ENCODE results near the gene ZNF391.
"Not testable (repeated sequence)": the region's sequence is repeated elsewhere in the genome, so short reads cannot be mapped to it uniquely, and the experiment has no call there.

Gene ZNF391

DNA sequence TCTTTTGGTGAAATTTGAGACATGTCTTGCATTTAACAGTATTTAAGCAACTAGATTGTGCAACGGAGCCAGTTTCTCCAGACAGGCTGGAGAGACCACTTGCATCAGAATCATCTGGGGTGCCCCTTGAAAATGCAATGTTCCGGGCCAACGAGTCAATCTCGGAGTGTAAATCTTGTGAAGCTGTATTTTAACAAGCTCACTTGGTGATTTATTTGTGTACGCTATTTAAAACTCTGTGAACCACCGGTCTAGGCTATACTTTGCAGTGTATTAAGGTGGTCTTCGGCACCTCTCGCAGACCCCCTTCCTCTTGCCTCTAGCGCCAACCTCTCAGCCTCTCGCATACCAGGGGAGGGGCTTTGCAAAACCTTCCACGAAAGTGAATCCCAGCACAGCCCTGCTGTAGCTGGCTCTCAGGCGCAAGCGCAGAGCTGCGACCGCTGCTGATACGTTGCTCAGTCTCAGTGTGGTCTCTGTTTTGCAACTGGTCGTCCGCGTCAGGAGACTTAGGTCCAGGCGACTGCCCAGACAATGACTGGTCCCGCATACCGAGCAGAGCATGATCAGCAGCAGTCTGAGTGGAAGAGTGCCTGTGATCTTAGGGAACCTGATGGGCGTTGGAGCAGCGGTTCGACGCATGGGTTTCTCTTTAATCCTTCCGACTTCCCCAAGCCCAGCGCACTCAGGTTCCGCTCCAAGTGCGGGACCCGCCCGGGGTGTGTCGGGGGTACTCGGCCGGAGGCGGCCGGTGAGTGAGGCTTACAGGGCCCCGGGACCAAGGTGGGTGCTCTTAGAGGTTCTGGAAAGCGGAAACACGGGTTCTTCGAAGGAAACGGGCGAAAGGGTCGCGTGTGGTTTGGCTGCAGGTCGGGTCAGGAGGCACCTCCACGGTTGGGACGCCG lies at the start of gene ZNF391:
Gene ZNF391 (plus strand): TSS at position 467 of the 905 bp plus-strand sequence. CDS start 11,612 bp downstream, outside the sequence.
- DNase-seq = peak; percentile 33

DNA sequence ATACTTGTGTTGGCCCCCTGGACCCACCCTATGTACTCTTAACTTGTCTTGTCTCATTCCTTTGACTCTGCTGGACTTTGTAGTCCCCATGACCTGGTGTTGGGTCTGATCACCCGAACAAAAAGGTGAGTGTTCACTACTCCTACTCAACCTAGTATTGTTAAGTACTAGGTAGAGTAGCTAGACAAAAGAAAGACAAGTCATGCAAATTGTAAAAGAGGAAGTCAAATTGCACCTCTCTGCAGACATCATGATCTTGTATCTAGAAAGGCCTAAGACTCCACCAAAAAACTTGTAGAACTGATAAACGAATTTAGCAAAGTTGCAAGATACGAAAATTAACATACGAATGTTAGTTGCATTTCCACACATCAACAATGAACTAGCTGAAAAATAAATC lies 35.7 kb upstream of the ZNF391 start:
- DNase-seq = no peak

DNA sequence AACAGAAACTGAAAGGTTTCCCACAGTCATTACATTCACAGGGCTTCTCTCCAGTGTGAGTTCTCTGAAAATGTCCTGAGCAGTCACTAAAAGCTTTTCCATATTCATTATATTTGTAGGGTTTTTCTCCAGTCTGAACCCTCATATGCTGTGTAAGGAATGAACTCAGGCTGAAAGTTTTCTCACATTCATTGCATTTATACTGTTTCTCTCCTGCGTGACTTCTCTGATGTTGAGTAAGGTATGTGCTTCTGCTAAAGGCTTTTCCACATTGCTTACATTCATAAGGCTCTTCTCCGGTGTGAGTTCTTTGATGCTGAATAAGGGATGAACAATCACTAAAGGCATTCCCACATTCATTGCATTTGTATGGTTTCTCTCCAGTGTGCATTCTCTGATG lies 29.8 kb upstream of the ZNF391 start:
- DNase-seq = no peak

DNA sequence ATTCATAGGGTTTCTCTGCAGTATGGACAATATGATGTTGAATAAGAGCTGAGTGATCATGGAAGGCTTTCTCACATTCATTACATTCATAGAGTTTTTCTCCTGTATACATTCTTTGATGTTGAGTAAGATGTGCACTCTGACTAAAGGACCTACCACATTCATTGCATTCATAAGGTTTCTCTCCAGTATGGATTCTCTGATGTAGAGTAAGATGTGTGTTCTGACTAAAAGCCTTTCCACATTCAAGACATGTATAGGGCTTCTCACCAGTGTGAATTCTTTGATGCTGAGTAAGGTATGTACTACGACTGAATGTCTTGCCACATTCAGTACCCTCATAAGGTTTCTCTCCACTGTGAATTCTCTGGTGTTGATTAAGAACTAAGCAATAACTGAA lies 29.3 kb upstream of the ZNF391 start:
- DNase-seq = no peak

DNA sequence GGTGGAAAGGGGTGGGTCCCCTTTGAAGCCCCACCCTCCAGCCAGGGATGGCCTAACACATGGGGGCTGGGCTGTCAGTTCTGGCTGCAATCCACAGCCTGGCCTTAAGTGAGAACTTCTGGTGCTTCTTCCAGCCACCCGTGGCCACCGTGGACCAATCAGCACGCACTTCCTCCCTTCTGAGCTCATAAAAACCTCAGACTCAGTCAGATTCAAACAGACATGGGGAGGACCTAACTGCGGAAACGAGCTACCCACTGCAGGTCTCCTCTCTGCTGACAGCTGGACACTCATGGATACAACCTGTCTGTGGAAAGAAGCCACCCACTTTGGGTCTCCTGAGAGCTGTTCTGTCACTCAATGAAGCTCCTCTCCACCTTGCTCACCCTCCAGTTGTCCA lies 20.4 kb upstream of the ZNF391 start:
- DNase-seq = no peak

DNA sequence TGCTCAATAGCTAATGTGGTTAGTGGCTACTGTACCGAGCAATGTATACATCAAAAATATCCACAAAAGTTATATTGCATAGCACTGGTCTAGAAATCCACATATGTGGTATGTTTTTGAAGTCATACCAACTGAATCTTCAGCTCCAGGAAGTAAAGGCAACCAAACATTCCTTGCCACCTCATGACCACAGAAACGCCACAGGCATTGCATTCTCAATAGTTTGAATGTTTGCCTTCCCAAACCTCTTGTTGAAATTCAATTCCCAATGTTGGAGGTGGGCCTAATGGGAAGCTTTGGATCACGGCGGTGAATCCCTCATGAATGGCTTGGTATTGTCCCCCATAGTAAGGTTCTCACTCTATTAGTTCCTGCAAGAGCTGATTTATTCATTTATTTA lies 18.2 kb upstream of the ZNF391 start:
- no peak for DNase-seq

DNA sequence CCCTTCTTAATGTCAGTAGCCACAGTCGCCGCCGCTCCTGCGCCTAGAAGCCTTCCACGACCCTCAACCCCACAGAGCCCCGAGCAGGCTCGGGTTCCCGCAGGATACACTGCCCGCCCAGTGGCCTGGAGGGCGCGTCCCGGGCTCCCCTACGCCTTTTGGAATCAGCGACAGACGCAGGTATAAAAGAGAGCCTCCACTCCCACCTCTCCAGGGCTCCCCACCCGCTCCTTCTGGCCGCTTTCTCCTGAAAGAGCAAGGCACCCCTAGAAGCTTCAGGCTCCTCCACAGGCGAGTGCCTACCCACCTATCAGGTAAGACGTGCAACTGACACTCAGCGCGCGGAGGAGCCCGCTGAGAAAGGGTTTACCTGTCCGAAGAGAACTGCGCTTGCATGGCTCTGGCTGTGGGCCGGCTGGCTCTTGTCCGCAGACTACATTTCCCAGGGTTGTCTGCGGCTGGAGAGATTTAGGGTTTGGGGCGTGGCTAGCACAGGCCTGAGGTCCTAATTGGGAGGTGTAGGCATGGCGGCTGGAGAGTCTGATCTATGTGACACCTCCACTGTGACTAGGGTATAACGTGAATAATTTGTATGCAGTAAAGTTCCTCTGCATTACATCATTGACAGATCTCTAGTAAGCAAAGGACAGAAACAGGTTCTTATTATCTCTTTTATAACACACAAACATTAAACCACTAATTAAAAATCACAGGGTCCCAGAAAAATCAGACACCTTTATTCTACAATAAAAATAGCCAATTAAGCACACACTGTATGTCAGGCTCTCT lies 13.5 kb upstream of the ZNF391 start:
- no peak for DNase-seq

DNA sequence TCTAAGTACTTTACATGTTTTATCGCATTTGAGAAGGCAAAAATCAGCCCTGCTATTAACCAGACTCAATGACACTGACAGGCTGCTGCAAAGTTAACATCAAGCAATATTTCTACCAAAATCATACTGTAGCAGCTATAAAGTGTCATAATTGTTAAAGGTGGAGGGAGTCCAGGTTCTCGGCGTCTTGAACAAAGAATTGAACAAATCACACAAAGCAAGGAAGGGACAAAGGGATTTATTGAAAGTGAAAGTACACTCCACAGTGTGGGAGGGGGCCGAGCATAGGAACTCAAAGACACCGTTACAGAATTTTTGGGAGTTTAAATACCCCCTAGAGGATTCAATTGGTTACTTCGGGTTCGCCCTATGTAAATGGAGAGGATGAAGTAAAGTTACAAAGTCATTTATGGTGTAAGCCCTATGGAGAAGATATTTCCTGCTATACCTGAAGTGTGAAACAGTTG lies 12.9 kb upstream of the ZNF391 start:
- no peak for DNase-seq

DNA sequence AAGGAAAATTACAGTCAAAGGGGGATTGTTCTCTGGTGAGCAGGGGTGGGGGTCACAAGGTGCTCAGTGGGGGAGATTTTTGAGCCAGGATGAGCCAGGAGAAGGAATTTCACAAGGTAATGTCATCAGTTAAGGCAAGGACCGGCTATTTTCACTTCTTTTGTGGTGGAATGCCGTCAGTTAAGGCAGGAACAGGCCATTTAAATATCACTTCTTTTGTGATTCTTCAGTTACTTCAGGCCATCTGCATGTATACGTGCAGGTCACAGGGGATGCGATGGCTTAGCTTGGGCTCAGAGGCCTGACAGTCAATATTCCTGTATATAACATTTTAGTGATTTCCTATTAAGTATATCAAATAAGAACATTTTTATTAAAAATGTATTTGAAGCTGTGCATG lies 10.2 kb upstream of the ZNF391 start:
- DNase-seq = not testable (repeated sequence)

DNA sequence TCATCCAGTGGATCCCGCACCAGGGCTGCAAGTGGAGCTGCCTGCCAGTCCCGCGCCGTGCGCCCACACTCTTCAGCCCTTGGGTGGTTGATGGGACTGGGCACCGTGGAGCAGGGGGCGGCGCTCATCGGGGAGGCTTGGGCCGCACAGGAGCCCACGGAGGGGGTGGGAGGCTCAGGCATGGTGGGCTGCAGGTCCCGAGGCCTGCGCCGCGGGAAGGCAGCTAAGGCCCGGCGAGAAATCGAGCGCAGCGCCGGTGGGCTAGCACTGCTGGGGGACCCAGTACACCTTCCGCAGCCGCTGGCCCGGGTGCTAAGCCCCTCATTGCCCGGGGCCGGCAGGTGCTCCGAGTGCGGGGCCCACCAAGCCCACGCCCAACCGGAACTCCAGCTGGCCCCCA lies 7.6 kb upstream of the ZNF391 start:
- not testable (repeated sequence) for DNase-seq

DNA sequence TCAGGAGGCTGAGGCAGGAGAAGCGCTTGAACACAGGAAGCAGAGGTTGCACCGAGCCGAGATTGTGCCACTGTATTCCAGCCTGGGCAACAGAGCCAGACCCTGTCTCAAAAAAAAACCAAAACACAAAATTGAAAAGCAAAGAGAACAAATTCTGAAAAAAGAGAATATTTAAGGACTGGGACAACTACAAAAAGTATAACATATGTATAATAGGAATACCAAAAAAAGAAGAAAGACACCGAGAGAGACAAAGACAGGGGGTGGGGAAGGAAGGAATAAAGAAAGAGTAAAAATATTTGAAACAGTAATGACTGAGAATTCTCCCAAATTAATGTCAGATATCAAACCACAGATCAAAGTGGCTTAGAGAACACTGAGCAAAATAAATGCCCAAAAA lies 5.5 kb upstream of the ZNF391 start:
- no peak for DNase-seq

DNA sequence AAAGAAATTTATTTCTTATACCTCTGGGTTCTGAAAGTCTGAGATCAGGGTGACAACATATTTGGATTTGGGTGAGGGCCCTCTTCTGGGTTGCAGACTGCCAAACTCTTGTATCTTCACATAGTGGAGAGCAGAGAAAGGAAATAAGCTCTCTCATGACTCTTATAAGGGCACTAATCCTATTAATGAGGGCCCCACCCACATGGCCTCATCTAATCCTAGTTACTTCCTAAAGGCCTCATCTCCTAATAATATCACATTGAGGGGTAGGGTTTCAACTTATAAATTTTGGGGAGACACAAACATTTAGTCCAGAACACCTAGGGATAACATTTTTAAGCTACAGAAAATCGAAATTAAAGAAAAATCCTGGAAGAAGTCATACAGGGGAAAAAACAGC lies 5.1 kb upstream of the ZNF391 start:
- no peak for DNase-seq

DNA sequence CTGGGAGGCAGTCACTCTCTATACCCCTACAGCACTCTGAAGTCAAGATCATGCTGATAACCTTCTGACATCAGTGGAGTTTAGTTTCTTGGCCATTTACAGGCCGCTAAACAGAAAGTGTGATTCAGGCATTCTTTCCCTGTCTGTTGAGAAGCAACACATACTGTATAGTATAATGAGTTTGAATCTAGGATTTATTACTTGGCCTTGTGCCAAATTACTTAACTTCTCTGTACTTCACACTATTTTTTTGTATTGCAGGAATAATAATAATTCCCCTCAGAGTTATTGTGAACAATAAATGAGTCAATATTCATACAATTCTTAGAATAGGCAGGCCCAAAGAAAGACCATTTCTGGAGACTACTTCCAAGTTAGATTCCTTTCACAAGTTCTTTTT lies 4.1 kb downstream of the ZNF391 start:
- no peak for DNase-seq

DNA sequence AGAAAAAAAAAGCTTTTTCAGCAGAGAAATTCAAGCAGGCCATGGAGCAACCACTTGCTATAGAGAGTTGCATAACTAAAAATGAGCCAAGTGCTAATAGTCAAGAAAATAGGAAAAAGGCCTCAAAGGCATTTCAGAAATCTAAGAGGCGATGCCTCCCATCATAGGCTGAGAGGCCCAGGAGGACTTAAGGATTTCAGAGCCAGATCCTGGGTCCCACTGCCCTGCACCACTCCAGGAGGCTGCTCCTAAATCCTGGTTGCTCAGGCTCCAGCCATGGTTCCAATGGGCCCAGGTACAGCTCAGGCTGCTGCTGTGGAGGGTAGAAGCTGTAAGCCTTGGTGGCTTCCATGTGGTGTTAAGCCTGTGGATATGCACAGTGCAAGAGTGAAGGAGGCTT lies 5.5 kb downstream of the ZNF391 start:
- DNase-seq = no peak

DNA sequence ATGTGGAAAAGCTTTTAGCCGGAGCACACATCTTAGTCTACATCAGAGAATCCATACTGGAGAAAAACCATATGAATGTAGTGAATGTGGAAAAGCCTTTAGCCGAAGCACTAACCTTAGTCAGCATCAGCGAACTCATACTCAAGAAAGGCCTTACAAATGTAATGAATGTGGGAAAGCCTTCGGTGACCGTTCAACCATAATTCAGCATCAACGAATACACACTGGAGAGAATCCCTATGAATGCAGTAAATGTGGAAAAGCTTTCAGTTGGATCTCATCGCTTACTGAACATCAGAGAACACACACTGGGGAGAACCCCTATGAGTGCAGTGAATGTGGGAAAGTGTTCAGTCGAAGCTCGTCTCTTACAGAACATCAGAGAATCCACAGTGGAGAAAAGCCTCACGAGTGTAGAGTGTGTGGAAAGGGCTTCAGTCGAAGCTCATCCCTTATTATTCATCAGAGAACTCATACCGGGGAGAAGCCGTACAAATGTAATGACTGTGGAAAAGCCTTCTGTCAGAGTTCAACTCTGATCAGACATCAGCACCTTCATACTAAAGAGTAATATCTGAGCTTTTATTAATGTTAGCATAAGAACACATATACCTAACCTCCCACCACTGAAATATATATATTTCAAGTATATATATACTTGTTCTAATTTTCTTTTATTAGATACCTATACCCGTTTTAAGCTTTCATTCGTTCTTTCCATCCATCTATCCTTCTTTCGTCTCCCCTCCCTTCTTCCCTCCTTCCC lies 12.5 kb downstream of the ZNF391 start:
- no peak for DNase-seq

DNA sequence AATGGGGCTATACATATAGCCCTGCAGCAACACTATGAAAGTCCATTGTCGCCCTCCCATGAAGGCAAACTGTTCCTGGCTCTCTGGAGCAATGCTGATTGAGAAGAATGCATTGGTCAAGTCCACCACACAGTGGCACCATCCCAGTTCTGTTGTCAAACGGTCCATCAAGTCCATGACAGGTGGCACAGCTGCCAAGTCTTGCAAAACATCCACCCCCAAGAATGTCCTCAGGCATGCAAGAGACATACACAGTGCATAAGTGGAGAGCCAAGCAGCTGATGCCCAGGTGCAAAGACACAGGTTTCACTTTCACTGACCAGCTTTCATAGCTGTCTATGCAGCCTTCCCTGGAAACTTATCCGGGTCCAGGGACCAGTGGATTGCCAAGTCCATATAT lies 17.5 kb downstream of the ZNF391 start:
- DNase-seq = no peak

DNA sequence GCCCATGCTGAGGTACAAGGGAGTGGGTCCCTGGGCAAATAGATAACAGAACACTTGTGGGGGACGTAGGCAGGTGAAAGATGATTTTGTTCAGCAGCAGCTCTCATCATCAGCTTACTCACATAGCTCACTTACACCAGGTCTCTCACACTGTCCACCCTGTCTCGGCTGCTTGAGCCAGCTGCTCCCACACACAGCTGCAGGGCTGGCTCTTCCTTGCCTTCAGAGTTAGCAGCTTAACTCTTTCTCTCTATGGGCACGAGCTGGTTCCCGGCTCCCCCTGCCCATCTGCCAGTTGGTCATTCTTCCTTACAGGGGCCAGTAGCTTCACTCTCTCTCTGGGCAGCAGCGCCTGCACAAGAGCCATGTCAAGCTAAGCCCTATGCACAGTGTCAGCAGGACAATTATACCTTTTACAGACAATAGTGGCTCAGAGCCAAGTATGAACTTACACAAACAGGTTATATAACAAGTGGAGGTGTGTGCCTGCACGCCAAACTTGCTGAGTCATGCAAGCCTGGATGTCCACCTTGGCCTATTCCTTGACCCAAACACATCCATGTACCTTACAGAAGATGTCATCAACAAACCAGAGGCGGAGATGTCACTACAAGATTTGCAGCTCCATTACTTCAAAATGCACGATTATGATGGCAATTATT lies 18.7 kb downstream of the ZNF391 start:
- DNase-seq = no peak

DNA sequence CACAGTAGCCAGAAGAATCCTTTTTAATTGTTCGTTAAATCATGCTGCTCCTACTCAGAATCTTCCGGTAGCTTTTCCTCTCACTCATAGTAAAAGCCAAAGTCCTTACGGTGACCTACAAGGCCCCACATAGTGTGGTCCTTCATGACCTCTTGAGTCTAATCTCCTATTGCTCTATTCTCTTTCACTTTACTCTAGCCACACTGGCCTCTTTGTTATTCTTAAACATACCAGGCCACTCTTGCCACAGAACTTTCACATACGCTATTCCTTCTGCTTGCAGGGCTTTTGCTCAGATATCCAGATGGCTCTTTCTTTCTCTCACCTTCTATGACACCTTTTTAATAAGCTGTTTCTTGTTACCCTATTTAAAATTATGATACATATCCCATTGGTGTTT lies 25.7 kb downstream of the ZNF391 start:
- no peak for DNase-seq

DNA sequence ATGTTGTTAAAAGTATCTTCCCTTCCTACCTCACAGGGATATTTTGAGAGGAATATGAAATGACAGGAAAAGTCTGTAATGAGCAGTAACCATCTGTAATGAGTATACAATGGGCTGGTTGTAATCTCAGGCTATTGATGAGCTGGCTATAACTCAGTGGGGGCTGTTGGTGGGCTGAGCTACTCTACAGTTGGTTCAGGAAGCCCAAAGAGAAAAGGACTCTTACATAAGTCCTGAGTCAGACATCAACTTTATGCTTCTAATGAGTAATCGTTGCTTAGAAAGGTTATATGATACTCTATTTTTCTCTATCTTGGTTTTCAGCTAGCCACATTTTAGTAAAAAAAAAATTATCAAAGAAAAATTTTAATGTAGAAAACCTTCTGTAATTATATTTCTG lies 26.4 kb downstream of the ZNF391 start:
- DNase-seq = no peak

DNA sequence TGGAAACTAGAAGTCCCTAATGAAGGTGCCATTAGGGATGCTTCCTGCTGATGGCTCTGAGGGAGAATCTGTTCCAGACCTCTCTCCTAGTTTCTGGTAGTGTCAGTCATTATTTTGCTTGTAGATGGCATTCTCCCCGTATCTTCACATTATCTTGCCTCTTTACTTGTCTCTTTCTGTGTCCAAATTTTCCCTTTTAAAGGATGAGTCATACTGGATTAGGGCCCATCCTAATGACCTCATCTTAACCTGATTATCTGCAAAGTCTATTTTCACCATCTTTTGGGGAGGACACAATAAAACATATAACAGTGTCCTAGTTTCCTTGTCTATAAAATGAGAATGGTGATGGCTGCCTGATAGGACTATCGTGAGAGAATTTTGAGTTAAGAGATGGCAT lies 27.3 kb downstream of the ZNF391 start:
- no peak for DNase-seq

DNA sequence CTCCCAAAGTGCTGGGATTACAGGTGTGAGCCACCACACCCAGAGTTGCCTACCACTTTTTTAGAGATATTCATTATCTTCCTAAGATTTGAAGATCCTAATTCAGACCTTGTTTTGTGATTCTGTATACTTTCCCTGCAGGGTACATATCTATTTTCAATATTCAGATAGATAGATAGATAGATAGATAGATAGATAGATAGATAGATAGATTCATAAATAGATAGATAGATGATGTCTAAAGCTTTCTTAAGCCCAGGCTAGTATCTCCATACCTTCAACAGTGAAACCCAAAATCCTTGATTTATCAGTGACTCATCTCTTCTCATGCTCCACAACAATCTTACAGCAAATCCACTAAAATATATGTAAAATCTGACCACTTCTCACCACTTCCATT lies 30.8 kb downstream of the ZNF391 start:
- no peak for DNase-seq

DNA sequence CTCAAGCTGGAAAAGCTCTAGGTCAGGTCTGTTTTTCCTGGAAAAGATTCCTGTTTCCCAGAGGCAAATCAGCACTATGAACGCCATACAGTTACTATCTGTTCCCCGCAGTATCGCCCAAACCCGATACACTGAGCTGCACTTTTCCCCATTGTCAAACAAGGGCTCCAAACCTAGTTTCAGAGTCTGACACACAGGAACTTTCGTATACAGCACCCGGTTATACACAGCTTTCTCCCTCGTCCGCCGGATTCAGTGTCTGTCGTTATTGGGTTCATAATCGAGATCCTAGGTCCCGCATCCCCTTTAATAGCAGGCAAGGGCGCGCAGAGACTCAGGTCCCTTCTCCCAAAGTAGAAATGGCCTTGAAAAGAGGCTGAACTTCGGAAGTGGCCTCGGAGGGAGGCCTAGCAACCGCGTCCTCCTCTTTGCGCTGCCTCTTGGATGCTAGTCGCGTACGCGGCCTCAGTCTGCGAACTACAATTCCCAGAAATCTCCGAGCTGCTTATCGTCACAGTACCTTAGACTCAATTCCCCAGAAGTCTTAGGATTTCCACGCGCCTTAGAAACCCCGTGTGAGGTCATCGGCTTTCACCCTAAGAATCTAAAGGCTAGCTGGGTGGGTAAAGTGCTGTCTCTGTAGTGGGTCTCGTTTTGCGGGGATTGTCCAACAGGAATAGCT lies 34.2 kb downstream of the ZNF391 start:
- no peak for DNase-seq

Data from NCI-H510A treated with DMSO at 0.1 percent for 48 hours (cell line).